Spleen (tissue), 11 donors: Measurements from ENCODE around the gene CT55. TPM values are rescaled to one million over a fixed set of nuclear protein-coding genes. Genes with fewer than 3 reads are reported as not detected.
"Not testable (repeated sequence)": the region's sequence is repeated elsewhere in the genome, so short reads cannot be mapped to it uniquely, and the experiment has no call there.

Source experiments
- DNase-seq: peaks from one replicate; pipeline ENCODE4 v3.0.0-alpha.2; 2020
- H3K27ac ChIP-seq, 8 donors: fragments of 200-600 bp; sonication (generic) in 7 of 8; 1 replicate in 4 of 8; 2 replicates in 4 of 8; pipeline versions ENCODE4 v1.5.0 to v1.8.0; 2016 to 2021; ENCODE audit warnings: inconsistent platforms in 4 of 8, mild to moderate bottlenecking in 4 of 8, moderate library complexity in 1 of 8
- H3K27me3 ChIP-seq, 7 donors: fragments of 200-600 bp; sonication (generic) in 6 of 7; replicated peaks in 1 of 7; 1 replicate in 4 of 7; 2 replicates in 3 of 7; pipeline versions ENCODE4 v1.5.0 to v1.8.0; 2016 to 2021; ENCODE audit warnings: inconsistent platforms in 3 of 7, mild to moderate bottlenecking in 1 of 7
- H3K36me3 ChIP-seq, 6 donors: fragments of 200-600 bp; sonication (generic) in 5 of 6; 1 replicate in 4 of 6; 2 replicates in 2 of 6; pipeline versions ENCODE4 v1.5.0 to v1.8.0; 2016 to 2021; ENCODE audit warnings: inconsistent platforms in 2 of 6
- H3K4me1 ChIP-seq, 6 donors: fragments of 200-600 bp; sonication (generic) in 5 of 6; 1 replicate in 3 of 6; 2 replicates in 3 of 6; pipeline versions ENCODE4 v1.5.0 to v1.8.0; 2016 to 2021; ENCODE audit warnings: inconsistent platforms in 3 of 6
- H3K4me3 ChIP-seq, 8 donors: fragments of 200-600 bp; sonication (generic) in 7 of 8; 1 replicate in 4 of 8; 2 replicates in 4 of 8; pipeline versions ENCODE4 v1.5.0 to v1.8.0; 2016 to 2021; ENCODE audit warnings: inconsistent platforms in 4 of 8, mild to moderate bottlenecking in 4 of 8, moderate library complexity in 2 of 8
- H3K9me3 ChIP-seq, 8 donors: fragments of 200-600 bp; sonication (generic) in 7 of 8; 1 replicate in 4 of 8; 2 replicates in 4 of 8; pipeline versions ENCODE4 v1.5.0 to v1.8.0; 2016 to 2021; ENCODE audit warnings: inconsistent platforms in 4 of 8
- POLR2A ChIP-seq, 3 donors: fragments of 450-650 bp; IDR thresholded peaks; one replicate each; pipeline ENCODE4 v1.5.1; 2017; ENCODE audit warnings: antibody characterized with exemption in 3 of 3, mild to moderate bottlenecking in 1 of 3
- POLR2AphosphoS5 ChIP-seq, 3 donors: sonication (generic); formaldehyde crosslinking; IDR thresholded peaks; one replicate each; pipeline ENCODE4 v1.5.1; 2017; ENCODE audit warnings: antibody characterized with exemption in 3 of 3
- WGBS, 5 donors: extraction: QIAGEN DNeasy Blood & Tissue Kit in 3 of 5; methylation state at CpG; one replicate each; pipeline versions ENCODE4 v1.1.5 to v1.1.7; 2013 to 2018; 5-methylcytosine and 5-hydroxymethylcytosine counted together
- intact Hi-C: fragments of 100-400 bp; cut with DNase I; formaldehyde crosslinking; loops from one replicate; pipeline ENCODE4 v1.15.0; 2023; ENCODE audit warnings: low total_unique reads
- polyA plus RNA-seq, 3 donors: library from polyadenylated mRNA; stranded (reverse); fragments of 200-250 nt; gene quantifications; one replicate each; pipeline ENCODE4 v1.2.1, GENCODE V29; 2013
- total RNA-seq, 7 donors: library from RNA; depleted of rRNA in 3 of 7; stranded (reverse); fragments of >200 nt in 3 of 7; fragmentation: NEBNext Ultra II Directional in 4 of 7; extraction: Animal tissue kit (Norgen Biotek cat#: 25700) in 4 of 7; gene quantifications; one replicate each; pipeline versions ENCODE4 v1.1.0 to v1.2.1, GENCODE V29; 2016 to 2021
- TF ChIP-seq, protein P1 (sequence below), 11 experiments: fragments of 200-600 bp in 7 of 11; fragments of 450-650 bp in 4 of 11; sonication (generic) in 4 of 11; IDR thresholded peaks in 8 of 11; conservative IDR thresholded peaks in 3 of 11; 1 replicate in 7 of 11; 2 replicates in 4 of 11; pipeline versions ENCODE4 v1.4.0 to v1.8.0; 2016 to 2021; ENCODE audit warnings: antibody characterized with exemption in 11 of 11, inconsistent platforms in 4 of 11, mild to moderate bottlenecking in 1 of 11
- donor health status: healthy with polysubstance abuse.
- donor health status: DM: no; HTN: no; CAD: no; lungs with moderate emphysema.
- donor health status: DM: no; HTN: no; CAD: no.
- donor health status: Bipolar disorder and iron deficiency.
- donor health status: healthy.
- donor health status: DM: no; HTN: no; CAD: no.
- donor health status: DM: yes; HTN: yes; CAD: no.

CT55 gene
- total and polyA plus RNA-seq, 10 donors, result not detected

DNA sequence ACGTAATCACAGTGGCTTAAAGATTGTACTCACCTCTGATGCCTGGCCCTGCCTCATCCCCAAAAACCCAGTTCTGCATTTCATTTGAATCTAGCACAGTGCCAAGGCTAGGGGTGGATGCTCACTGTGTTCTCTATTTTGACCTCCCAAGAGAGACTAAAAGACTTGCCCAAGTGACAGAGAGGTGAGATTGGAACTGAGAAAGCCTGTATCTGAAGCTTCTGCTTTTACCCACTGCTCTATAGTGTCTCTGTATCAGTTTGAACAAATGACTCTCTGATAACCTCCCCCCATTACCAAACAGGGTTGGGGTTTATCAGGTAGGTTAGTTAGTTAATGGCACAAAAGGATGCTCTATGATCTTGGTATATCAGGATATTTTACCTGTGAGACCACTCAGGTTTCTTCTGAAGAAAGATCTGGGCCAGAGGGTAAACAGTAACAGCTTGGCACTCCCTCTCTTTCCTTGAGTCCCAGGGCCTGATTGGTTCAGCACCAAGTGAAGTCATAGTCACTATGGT lies 51.1 kb downstream of the CT55 start, which contains the start of gene ETDB:
Gene ETDB (minus strand): TSS at position 471 of the 521 bp plus-strand sequence. CDS start 1,265 bp downstream, outside the sequence.
- H3K9me3 ChIP-seq, H3K4me3 ChIP-seq, H3K27me3 ChIP-seq, DNase-seq, H3K36me3 ChIP-seq, intact Hi-C loops, H3K4me1 ChIP-seq, H3K27ac ChIP-seq: not testable (repeated sequence)
- no CpG with 5 or more reads among the region's 1 CpG for WGBS, 5 donors

DNA sequence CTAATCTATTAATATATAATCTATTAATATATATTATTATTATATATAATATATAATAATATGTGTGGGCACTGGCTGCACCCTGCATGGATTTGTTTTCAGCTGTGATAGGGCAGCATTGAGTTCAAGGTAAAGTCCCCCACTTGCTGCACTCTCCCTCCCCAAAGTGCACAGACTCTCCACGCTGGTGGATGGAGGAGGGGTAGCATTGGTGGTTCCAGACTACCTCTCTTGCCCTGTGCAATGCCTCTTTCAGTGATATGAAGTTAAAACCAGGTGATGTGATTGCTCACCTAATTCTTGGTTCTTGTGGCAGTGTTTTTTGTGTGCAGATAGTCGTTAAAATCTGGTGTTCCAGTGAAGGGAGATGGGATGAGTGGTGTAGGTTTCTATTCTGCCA lies 55.1 kb downstream of the CT55 start:
- DNase-seq, H3K4me3 ChIP-seq, H3K9me3 ChIP-seq, H3K36me3 ChIP-seq, intact Hi-C loops, H3K4me1 ChIP-seq, H3K27ac ChIP-seq: not testable (repeated sequence)
- 71% methylated on average over 1 of the region's 2 CpGs; no CpG with 5 or more reads in 4 of the 5 donors for WGBS, 5 donors
- H3K27me3 ChIP-seq, result peaks cover 0 to 14% (median 9%) of the 10 kb centered on the region in 7 donors

DNA sequence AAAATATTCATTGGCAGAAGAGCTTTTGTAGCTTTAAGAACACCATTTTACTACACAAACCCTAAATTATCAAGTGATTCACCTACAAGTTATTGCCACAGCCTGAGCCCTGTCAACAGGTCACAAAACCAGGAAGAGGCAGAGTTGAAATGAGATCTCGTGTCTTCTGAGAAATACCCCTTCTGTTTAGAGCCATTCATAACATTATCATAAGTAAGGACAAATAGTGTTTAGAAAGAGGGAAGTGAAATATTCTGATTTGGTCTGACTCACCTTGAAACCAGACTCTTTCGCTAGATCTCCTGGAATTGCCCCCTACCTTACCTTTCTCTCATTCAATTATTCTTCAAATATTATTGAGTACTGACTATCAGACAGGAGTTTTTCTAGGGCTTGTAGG lies 56.8 kb downstream of the CT55 start:
- Histone ChIP-seq H3K36me3 (no peaks in the 10 kb centered on the region), H3K27ac (no peak overlapping the region), H3K4me1 (no peaks in the 10 kb centered on the region), H3K4me3 (no peak overlapping the region), H3K9me3 (no peaks in the 10 kb centered on the region), H3K27me3 (peaks cover 0 to 24% (median 15%) of the 10 kb centered on the region in 7 donors)
- no peak for TF ChIP-seq POLR2A (IDR thresholded peaks at IDR 0.05)
- TF ChIP-seq, protein P1, sequence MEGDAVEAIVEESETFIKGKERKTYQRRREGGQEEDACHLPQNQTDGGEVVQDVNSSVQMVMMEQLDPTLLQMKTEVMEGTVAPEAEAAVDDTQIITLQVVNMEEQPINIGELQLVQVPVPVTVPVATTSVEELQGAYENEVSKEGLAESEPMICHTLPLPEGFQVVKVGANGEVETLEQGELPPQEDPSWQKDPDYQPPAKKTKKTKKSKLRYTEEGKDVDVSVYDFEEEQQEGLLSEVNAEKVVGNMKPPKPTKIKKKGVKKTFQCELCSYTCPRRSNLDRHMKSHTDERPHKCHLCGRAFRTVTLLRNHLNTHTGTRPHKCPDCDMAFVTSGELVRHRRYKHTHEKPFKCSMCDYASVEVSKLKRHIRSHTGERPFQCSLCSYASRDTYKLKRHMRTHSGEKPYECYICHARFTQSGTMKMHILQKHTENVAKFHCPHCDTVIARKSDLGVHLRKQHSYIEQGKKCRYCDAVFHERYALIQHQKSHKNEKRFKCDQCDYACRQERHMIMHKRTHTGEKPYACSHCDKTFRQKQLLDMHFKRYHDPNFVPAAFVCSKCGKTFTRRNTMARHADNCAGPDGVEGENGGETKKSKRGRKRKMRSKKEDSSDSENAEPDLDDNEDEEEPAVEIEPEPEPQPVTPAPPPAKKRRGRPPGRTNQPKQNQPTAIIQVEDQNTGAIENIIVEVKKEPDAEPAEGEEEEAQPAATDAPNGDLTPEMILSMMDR (IDR thresholded peaks at IDR 0.05 in 8 of 11, conservative IDR thresholded peaks at IDR 0.05 in 3 of 11), result no peak
- TF ChIP-seq POLR2AphosphoS5 (IDR thresholded peaks at IDR 0.05), result no peak
- no peak for DNase-seq
- intact Hi-C loops, result no loop called here
- 54 to 66% (median 63%) methylated on average over 2 of the region's 2 CpGs for WGBS, 5 donors

DNA sequence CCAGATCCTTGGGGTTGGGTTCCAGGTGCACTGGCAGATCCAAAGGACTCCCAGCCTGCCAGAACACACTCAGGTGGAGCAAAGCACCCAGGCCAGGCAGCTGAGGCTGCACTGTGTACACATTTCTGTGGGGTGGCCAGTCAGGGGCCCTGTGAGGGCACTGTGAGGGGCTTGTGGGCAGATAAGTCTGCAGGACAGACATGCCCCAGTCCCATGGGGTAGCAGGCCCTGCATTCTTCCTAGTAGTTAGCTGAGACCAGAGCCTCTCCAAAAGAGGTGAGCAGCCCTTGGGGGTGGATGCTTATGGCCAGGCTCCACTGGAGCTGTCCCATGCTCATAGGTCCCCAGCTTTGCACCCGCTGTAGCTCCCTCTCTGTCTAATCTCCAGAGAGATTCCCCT lies 58.5 kb downstream of the CT55 start:
- Histone ChIP-seq H3K27ac (no peak overlapping the region), H3K4me3 (no peak overlapping the region), H3K9me3 (no peaks in the 10 kb centered on the region), H3K4me1 (no peaks in the 10 kb centered on the region), H3K27me3 (peaks cover 0 to 24% (median 15%) of the 10 kb centered on the region in 7 donors), H3K36me3 (no peaks in the 10 kb centered on the region)
- intact Hi-C loops, result no loop called here
- WGBS, 5 donors, result 71 to 100% (median 96%) methylated on average over 1 of the region's 1 CpG
- TF ChIP-seq, protein P1 (IDR thresholded peaks at IDR 0.05 in 8 of 11, conservative IDR thresholded peaks at IDR 0.05 in 3 of 11), result no peak
- TF ChIP-seq POLR2AphosphoS5 (IDR thresholded peaks at IDR 0.05), result no peak
- TF ChIP-seq POLR2A (IDR thresholded peaks at IDR 0.05), result no peak
- DNase-seq, result peak; percentile 69

DNA sequence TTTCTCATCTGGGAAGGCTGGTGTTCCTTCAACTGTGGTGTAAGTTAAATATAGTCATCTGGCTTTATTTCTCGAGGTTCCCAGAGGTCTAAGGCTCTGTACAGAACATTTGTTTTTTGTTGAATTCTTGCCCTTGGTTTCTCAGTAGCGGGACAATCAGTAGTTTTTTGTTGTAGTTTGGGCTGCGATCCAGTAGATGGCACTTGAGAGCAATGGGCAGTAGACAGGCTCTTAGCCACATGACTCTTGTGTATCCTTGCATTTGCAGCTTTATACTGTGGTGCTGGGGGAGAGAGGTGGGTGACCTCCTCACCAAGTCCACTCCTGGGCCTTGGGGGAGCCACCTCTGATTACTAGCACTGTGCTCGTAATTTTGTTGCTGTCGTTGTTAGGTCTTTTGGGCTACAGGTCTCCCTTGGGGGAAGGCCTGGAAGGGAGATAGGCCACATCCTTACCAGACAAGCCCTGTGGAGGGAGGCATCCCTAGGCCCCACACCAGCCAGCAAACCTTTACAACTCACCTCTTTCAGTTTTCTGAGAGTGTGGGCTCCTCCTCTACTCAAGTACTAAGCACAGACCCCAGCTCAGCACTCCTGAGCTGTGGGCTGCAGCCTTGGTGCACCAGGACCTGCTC lies 59.0 kb downstream of the CT55 start:
- H3K27ac ChIP-seq, result no peak overlapping the region
- H3K4me3 ChIP-seq, result no peak overlapping the region
- no peak for DNase-seq
- H3K4me1 ChIP-seq, result no peaks in the 10 kb centered on the region
- 0 to 34% (median 26%) methylated on average over 2 to 5 of the region's 5 CpGs for WGBS, 5 donors
- H3K27me3 ChIP-seq, result peaks cover 0 to 24% (median 15%) of the 10 kb centered on the region in 7 donors
- intact Hi-C loops, result no loop called here
- H3K36me3 ChIP-seq, result no peaks in the 10 kb centered on the region
- H3K9me3 ChIP-seq, result no peaks in the 10 kb centered on the region
- TF ChIP-seq POLR2A (IDR thresholded peaks at IDR 0.05), result no peak
- TF ChIP-seq, protein P1 (IDR thresholded peaks at IDR 0.05 in 8 of 11, conservative IDR thresholded peaks at IDR 0.05 in 3 of 11), result peak in 9 of 11 experiments; percentile 33 to 57 (median 54)
- TF ChIP-seq POLR2AphosphoS5 (IDR thresholded peaks at IDR 0.05), result no peak
